Pancreas (tissue), 10 donors: ENCODE results near the gene TNRC18. TPM values are rescaled to one million over a fixed set of nuclear protein-coding genes. Genes with fewer than 3 reads are reported as not detected.

Experiments used
- ATAC-seq, 4 donors: fragments of 200-7000 bp; cut with Tn5 transposase; one replicate each; pipeline versions ENCODE4 v1.8.0 to v1.9.1; 2020; ENCODE audit warnings: mild to moderate bottlenecking in 4 of 4, moderate library complexity in 4 of 4
- DNase-seq, 6 donors: peaks; one replicate each; pipeline ENCODE4 v3.0.0-alpha.2; 2020
- FAIRE-seq: peaks from 2 replicates; lab custom pipeline; 2012; peaks lifted over from hg19 to GRCh38; lab: Jason Lieb, UNC
- H3K27ac ChIP-seq, 4 donors: fragments of 200-600 bp; sonication (generic); 1 replicate in 3 of 4; 2 replicates in 1 of 4; pipeline versions ENCODE4 v1.5.0 to v1.8.0; 2020
- H3K27me3 ChIP-seq, 4 donors: fragments of 200-600 bp; one replicate each; pipeline ENCODE4 v1.8.0; 2021
- H3K36me3 ChIP-seq, 3 donors: fragments of 200-600 bp; sonication (generic) in 1 of 3; one replicate each; pipeline versions ENCODE4 v1.5.0 to v1.8.0; 2020 to 2021
- H3K4me1 ChIP-seq, 3 donors: fragments of 200-600 bp; one replicate each; pipeline ENCODE4 v1.8.0; 2021
- H3K4me3 ChIP-seq, 4 donors: fragments of 200-600 bp; sonication (generic) in 2 of 4; one replicate each; pipeline versions ENCODE4 v1.5.0 to v1.8.0; 2020 to 2021
- H3K9me3 ChIP-seq, 4 donors: fragments of 200-600 bp; one replicate each; pipeline ENCODE4 v1.8.0; 2021
- CTCF ChIP-seq, 4 donors: fragments of 200-600 bp; sonication (generic) in 3 of 4; IDR thresholded peaks; one replicate each; pipeline versions ENCODE4 v1.5.0 to v1.8.0; 2021; ENCODE audit warnings: antibody characterized with exemption in 4 of 4
- WGBS, 2 donors: extraction: QIAGEN DNeasy Blood & Tissue Kit; methylation state at CpG; one replicate each; pipeline ENCODE4 v1.1.7; 2013; 5-methylcytosine and 5-hydroxymethylcytosine counted together
- intact Hi-C, 3 donors: fragments of 100-400 bp; cut with DNase I; formaldehyde crosslinking; loops; one replicate each; pipeline versions ENCODE4 v1.11.1 to v1.14.2; 2022
- polyA plus RNA-seq, 2 donors: library from polyadenylated mRNA; stranded (reverse); fragments of 200-250 nt; gene quantifications; one replicate each; pipeline ENCODE4 v1.2.3, GENCODE V29; 2013
- total RNA-seq, 6 donors: library from RNA; stranded (reverse); fragmentation: NEBNext Ultra II Directional in 4 of 6; extraction: Animal tissue kit (Norgen Biotek cat#: 25700) in 4 of 6; gene quantifications; one replicate each; pipeline versions ENCODE4 v1.2.1 to v1.2.4, GENCODE V29; 2021 to 2023
- donor health status: healthy with polysubstance abuse.
- donor health status: DM: no; HTN: no; CAD: no; lungs with moderate emphysema.
- donor health status: DM: no; HTN: no; CAD: no.
- donor health status: control.
- donor health status: control.
- donor health status: Bipolar disorder and iron deficiency.
- donor health status: DM: yes; HTN: yes; CAD: no.
- donor health status: DM: no; HTN: no; CAD: no.
- donor health status: DM: no; HTN: no; CAD: no.
- donor health status: DM: yes; HTN: yes; CAD: no.

TNRC18 gene
- total and polyA plus RNA-seq, 8 donors, result 30.1 to 80.6 (median 36.9) TPM

DNA sequence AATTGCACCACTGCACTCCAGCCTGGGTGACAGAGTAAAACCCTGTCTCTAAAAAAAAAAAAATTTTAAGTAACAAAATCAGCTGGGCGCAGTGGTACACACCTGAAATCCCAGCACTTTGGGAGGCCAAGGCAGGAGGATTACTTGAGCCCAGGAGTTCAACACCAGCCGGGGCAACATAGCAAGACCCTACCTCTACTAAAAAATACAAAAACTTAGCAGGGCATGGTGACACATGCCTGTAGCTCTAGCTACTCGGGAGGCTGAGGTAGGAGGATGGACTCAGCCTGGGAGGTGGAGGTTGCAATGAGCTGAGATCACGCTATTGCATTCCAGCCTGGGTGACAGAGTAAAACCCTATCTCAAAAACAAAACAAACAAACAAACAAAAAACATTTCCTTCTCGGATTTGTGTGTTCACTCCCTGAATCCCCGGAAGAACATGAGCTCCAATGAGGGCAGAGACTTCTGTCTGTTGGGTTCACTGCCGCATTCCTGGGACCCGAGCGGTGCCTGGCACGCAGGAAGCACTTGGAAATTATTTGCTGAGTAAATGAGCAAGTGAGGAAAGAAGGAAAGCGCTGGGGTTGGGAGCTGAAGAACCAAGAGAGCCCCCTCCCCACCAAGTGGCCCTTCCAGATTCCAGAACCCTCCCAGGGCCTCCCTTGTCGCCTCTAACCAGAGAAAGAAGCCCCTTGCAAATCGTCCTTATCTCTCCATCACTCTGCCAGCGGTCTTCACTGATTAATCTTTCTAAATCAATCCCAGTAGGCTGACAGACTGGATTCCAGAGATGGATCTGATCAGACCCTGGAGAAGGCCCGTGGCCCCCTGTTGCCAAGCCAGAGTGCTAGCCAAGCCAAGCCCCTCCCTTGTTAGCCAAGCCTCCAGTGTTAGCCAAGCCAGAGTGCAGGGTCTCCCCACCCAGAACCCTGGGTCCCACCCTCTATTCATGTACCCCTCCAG is 6.2 kb downstream of the TNRC18 start:
- 57 to 68% methylated on average over 15 of the region's 15 CpGs for WGBS, 2 donors

DNA sequence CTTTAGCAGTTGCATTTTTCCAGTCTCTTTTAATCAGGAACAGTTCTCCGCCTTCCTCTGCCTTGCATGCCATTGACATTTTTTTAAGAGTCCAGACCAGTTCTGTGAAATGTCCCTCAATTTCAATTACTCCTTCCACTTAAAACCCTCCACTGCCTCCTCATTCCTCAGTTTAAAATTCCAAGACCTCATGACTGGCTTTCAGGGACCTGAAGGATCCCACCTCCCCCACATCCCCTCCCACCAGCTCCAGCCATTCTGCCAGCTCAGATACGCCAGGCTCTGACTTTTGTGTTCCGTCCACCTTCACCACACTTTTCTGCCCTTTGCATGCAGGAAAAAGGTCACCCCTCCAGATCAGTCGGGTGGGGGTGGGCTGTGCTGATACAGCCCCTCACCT is 8.7 kb downstream of the TNRC18 start:
- no peaks in the 10 kb centered on the region for H3K9me3 ChIP-seq
- FAIRE-seq (no peak), DNase-seq (no peak), ATAC-seq (no peak)
- TF ChIP-seq CTCF (IDR thresholded peaks at IDR 0.05), result no peak
- H3K4me3 ChIP-seq, result no peak overlapping the region
- 88% methylated on average over 4 of the region's 4 CpGs for WGBS, 2 donors
- no peaks in the 10 kb centered on the region for H3K36me3 ChIP-seq
- H3K27me3 ChIP-seq, result no peaks in the 10 kb centered on the region
- H3K27ac ChIP-seq, result no peak overlapping the region
- intact Hi-C loops, result no loop called here
- H3K4me1 ChIP-seq, result peaks cover 10 to 11% (median 10%) of the 10 kb centered on the region in 3 donors

More for the DNA sequence above, 6.2 kb downstream of the TNRC18 start:
- ATAC-seq (no peak), FAIRE-seq (no peak), DNase-seq (peak in 3 of 6 donors; percentile 38 to 53 (median 47))
- TF ChIP-seq CTCF (IDR thresholded peaks at IDR 0.05), result no peak
- peak overlapping the region in 1 of 4 donors; percentile 93 for H3K4me3 ChIP-seq
- peaks cover 10 to 11% (median 10%) of the 10 kb centered on the region in 3 donors for H3K4me1 ChIP-seq
- no peaks in the 10 kb centered on the region for H3K27me3 ChIP-seq
- H3K36me3 ChIP-seq, result no peaks in the 10 kb centered on the region
- intact Hi-C loops, result no loop called here
- H3K27ac ChIP-seq, result peak overlapping the region; percentile 90 to 100 (median 95)
- no peaks in the 10 kb centered on the region for H3K9me3 ChIP-seq

DNA sequence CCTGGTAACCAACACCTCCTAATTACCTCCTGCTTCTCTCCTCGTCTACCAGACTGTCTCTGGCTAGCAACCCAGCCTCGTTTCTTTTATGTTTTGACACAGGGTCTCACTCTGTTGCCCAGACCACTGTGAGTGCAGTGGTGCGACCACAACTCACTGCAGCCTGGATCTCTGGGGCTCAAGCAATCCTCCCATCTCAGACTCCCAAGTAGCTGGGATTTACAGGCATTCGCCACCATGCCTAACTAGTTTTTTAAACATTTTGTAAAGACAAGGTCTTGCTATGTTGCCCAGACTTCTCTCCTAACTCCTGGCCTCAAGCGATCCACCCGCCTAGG is 10.2 kb downstream of the TNRC18 start:
- no peaks in the 10 kb centered on the region for H3K9me3 ChIP-seq
- FAIRE-seq, result no peak
- H3K27ac ChIP-seq, result peak overlapping the region in 1 of 4 donors; percentile 12
- no peaks in the 10 kb centered on the region for H3K27me3 ChIP-seq
- intact Hi-C loops, result no loop called here
- WGBS, 2 donors, result 73 to 76% methylated on average over 6 of the region's 6 CpGs
- no peak for TF ChIP-seq CTCF (IDR thresholded peaks at IDR 0.05)
- peaks cover 6 to 9% (median 6%) of the 10 kb centered on the region in 3 donors for H3K4me1 ChIP-seq
- DNase-seq, result no peak
- no peak for ATAC-seq
- no peaks in the 10 kb centered on the region for H3K36me3 ChIP-seq
- no peak overlapping the region for H3K4me3 ChIP-seq

GRCh38 chr7:5408777-5409176 is 14.9 kb downstream of the TNRC18 start:
- Histone ChIP-seq H3K36me3 (peaks cover 0 to 3% (median 0%) of the 10 kb centered on the region in 3 donors), H3K27ac (no peak overlapping the region), H3K27me3 (no peaks in the 10 kb centered on the region), H3K4me1 (peaks cover 0 to 4% (median 3%) of the 10 kb centered on the region in 3 donors), H3K9me3 (no peaks in the 10 kb centered on the region), H3K4me3 (no peak overlapping the region)
- FAIRE-seq, result no peak
- TF ChIP-seq CTCF (IDR thresholded peaks at IDR 0.05), result no peak
- intact Hi-C loops, result no loop called here
- no peak for DNase-seq
- ATAC-seq, result no peak
- WGBS, 2 donors, result 68 to 78% methylated on average over 4 of the region's 4 CpGs
